ENCODE results near the gene ASXL2.
A peak's percentile ranks its signal among the peaks of the same experiment; 100 is the strongest.

ASXL2 gene

GRCh38 chr2:25799301-25799700, 79.0 kb downstream of the ASXL2 start:
- Histone ChIP-seq H3K4me3 (replicated peaks; ENCODE audit: insufficient read depth, low read length) (no peak overlapping the region), H3K27ac (replicated peaks) (no peak overlapping the region), H3K27me3 (ENCODE audit: insufficient read depth, poor library complexity, severe bottlenecking) (no peaks in the 10 kb centered on the region)
- DNase-seq (ENCODE audit: low read depth in 1 of 2, low spot score in 1 of 2) = no peak
- no peak for TF ChIP-seq SPI1 (IDR thresholded peaks at IDR 0.05; ENCODE audit: borderline replicate concordance, low read depth)
- TF ChIP-seq POLR2AphosphoS5 (IDR thresholded peaks at IDR 0.05; ENCODE audit: low read depth) = no peak
- no peak for TF ChIP-seq GABPA (IDR thresholded peaks at IDR 0.05; ENCODE audit: low read depth)
- no peak for TF ChIP-seq REST (IDR thresholded peaks at IDR 0.05; ENCODE audit: insufficient replicate concordance, low read depth)
- TF ChIP-seq CTCF (IDR thresholded peaks at IDR 0.05; ENCODE audit: insufficient read depth, low read length) = no peak

GRCh38 chr2:25797620-25798488, 80.4 kb downstream of the ASXL2 start:
- no peak for DNase-seq (ENCODE audit: low read depth in 1 of 2, low spot score in 1 of 2)
- H3K27me3 ChIP-seq (ENCODE audit: insufficient read depth, poor library complexity, severe bottlenecking) = no peaks in the 10 kb centered on the region
- no peak overlapping the region for H3K4me3 ChIP-seq (replicated peaks; ENCODE audit: insufficient read depth, low read length)
- TF ChIP-seq POLR2AphosphoS5 (IDR thresholded peaks at IDR 0.05; ENCODE audit: low read depth) (no peak), SPI1 (IDR thresholded peaks at IDR 0.05; ENCODE audit: borderline replicate concordance, low read depth) (no peak), GABPA (IDR thresholded peaks at IDR 0.05; ENCODE audit: low read depth) (no peak), REST (IDR thresholded peaks at IDR 0.05; ENCODE audit: insufficient replicate concordance, low read depth) (no peak), CTCF (IDR thresholded peaks at IDR 0.05; ENCODE audit: insufficient read depth, low read length) (no peak)
- no peak overlapping the region for H3K27ac ChIP-seq (replicated peaks)

- Histone ChIP-seq H3K27me3 (ENCODE audit: insufficient read depth, poor library complexity, severe bottlenecking) (no peaks in the 10 kb centered on the region), H3K4me3 (replicated peaks; ENCODE audit: insufficient read depth, low read length) (no peak overlapping the region), H3K27ac (replicated peaks) (no peak overlapping the region)
- DNase-seq (ENCODE audit: low read depth in 1 of 2, low spot score in 1 of 2) = no peak
- TF ChIP-seq SPI1 (IDR thresholded peaks at IDR 0.05; ENCODE audit: borderline replicate concordance, low read depth) (peak; percentile 46; the same call in 1 of the 2 replicates), POLR2AphosphoS5 (IDR thresholded peaks at IDR 0.05; ENCODE audit: low read depth) (no peak)
Measured at GRCh38 chr2:25794544-25795276, 83.6 kb downstream of the ASXL2 start.

- H3K27me3 ChIP-seq (ENCODE audit: insufficient read depth, poor library complexity, severe bottlenecking) = no peaks in the 10 kb centered on the region
- DNase-seq (ENCODE audit: low read depth in 1 of 2, low spot score in 1 of 2) = no peak
- no peak overlapping the region for H3K27ac ChIP-seq (replicated peaks)
- H3K4me3 ChIP-seq (replicated peaks; ENCODE audit: insufficient read depth, low read length) = no peak overlapping the region
- TF ChIP-seq POLR2AphosphoS5 (IDR thresholded peaks at IDR 0.05; ENCODE audit: low read depth) = no peak
- TF ChIP-seq CTCF (IDR thresholded peaks at IDR 0.05; ENCODE audit: insufficient read depth, low read length) = no peak
- TF ChIP-seq SPI1 (IDR thresholded peaks at IDR 0.05; ENCODE audit: borderline replicate concordance, low read depth) = no peak
- no peak for TF ChIP-seq GABPA (IDR thresholded peaks at IDR 0.05; ENCODE audit: low read depth)
- no peak for TF ChIP-seq REST (IDR thresholded peaks at IDR 0.05; ENCODE audit: insufficient replicate concordance, low read depth)
Measured at GRCh38 chr2:25790074-25790790, 88.1 kb downstream of the ASXL2 start.
